Activated naive CD4-positive, alpha-beta T cell treated with anti-CD3 and anti-CD28 coated beads for 36 hours (primary cell): ENCODE measurements around the gene PARD6A. TPM values are rescaled to one million over a fixed set of nuclear protein-coding genes. Genes with fewer than 3 reads are reported as not detected.

Experiments used
- CTCF ChIA-PET: fragments of 350-600 bp; sonication (Branson Sonifier 250); formaldehyde crosslinking; loops from one replicate; lab custom pipeline; 2021; ENCODE audit warnings: antibody characterized with exemption; lab: Charles Lee
- DNase-seq: peaks from one replicate; pipeline ENCODE4 v3.0.0-alpha.2; 2020
- H3K27ac Mint-ChIP-seq: one replicate; pipeline ENCODE4 v1.8.0; 2021; ENCODE audit warnings: mild to moderate bottlenecking, mixed read lengths
- H3K27me3 Mint-ChIP-seq: one replicate; pipeline ENCODE4 v1.8.0; 2021; ENCODE audit warnings: low read depth, mixed read lengths
- H3K36me3 Mint-ChIP-seq: one replicate; pipeline ENCODE4 v1.8.0; 2021; ENCODE audit warnings: low read depth, mixed read lengths
- H3K4me1 Mint-ChIP-seq: one replicate; pipeline ENCODE4 v1.8.0; 2021; ENCODE audit warnings: low read depth, mixed read lengths
- H3K4me3 Mint-ChIP-seq: one replicate; pipeline ENCODE4 v1.8.0; 2021; ENCODE audit warnings: mild to moderate bottlenecking, moderate library complexity, mixed read lengths
- H3K9me3 Mint-ChIP-seq: one replicate; pipeline ENCODE4 v1.8.0; 2021; ENCODE audit warnings: mixed read lengths
- intact Hi-C: fragments of 100-400 bp; cut with micrococcal nuclease; formaldehyde crosslinking; loops from one replicate; pipeline ENCODE4 v1.15.1; 2023
- total RNA-seq, 2 experiments: library from RNA; stranded (reverse); gene quantifications; one replicate each; pipeline ENCODE4 v1.2.3, GENCODE V29; 2021

The PARD6A gene
- total RNA-seq, 2 experiments from 2014 or later = 7.3 to 8.4 TPM

DNA sequence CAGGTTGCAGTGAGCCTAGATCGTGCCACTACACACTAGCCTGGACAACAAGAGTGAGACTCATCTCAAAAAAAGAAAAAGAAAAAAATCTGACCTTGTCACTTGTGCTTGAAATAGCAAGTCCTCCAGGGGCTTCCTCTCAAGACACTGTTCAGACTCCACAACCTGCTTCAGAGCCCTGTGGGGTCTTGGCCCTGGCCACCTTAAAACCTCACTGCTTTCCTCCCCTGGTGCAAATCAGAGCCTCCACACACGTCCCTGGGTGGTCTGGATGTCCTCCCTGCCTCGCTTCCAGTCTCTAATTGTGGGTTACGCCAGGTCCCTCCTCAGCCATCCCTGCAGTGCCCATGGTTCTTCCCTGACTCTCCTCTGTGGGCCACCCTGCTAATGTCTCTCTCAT, 5.4 kb upstream of the PARD6A start:
- Mint-ChIP-seq H3K4me3 (no peak overlapping the region), H3K27me3 (no peaks in the 10 kb centered on the region), H3K4me1 (peaks cover 18% of the 10 kb centered on the region), H3K27ac (no peak overlapping the region), H3K9me3 (no peaks in the 10 kb centered on the region), H3K36me3 (peaks cover 22% of the 10 kb centered on the region)
- DNase-seq = no peak
- intact Hi-C loops = no loop called here
- CTCF ChIA-PET = no interaction called here

DNA sequence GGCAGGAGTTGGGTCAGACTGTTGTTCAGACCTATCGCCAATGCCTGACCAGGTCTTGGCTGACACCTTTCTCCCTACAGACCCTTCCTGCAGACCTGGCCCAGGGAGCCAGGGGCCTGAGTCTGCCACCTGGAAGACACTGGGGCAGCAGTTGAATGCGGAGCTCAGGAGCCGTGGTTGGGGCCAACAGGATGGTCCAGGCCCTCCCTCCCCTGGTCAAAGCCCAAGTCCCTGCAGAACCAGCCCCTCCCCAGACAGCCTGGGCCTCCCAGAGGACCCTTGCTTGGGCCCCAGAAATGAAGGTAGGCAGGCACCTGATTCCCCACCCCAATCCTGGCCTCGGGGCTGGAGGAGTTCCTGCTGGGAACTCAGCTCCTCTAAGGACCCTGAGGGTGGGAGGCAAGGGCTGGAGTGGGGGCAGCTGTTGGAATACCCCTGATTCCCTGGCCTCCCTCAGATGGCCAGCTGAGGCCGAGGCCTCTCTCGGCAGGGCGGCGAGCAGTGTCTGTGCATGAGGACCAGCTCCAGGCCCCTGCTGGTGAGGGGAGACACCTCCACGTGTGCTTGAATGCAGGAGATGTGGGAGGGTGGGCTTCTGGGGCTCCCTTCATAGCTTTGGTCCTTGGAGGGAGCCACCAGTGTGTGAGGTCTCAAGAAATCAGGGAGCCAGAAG, 4.3 kb upstream of the PARD6A start:
- Mint-ChIP-seq H3K27me3 (no peaks in the 10 kb centered on the region), H3K4me1 (peaks cover 20% of the 10 kb centered on the region), H3K9me3 (no peaks in the 10 kb centered on the region), H3K4me3 (no peak overlapping the region), H3K27ac (no peak overlapping the region), H3K36me3 (peaks cover 17% of the 10 kb centered on the region)
- no peak for DNase-seq
- intact Hi-C loops = no loop called here
- CTCF ChIA-PET = no interaction called here

DNA sequence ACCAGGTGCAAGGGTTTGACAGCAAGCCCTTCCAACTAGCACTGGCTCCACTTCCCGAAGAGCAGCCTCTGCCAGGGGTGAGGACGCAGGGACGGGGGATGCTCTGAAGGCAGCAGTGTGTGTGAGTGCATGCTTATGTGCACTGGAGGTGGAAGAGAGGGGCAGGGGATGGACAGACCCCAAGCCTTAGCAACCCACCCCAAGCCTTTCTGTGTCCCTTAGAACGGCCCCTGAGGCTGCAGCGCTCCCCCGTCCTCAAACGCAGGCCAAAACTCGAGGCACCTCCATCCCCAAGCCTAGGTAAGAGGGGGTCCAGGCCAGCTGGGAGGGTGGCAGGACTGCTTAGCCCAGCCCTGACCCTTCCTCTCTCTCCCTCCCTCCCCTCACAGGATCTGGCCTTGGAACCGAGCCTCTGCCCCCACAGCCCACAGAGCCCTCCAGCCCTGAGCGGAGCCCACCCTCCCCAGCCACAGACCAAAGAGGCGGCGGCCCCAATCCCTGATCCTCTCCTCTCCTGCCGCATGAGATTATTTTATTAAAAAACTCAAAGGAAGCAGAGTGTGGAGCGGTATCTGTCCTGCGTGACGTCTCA, 3.6 kb upstream of the PARD6A start:
- CTCF ChIA-PET = interaction anchor here (2.3 to 4.6 kb wide), 2 partner anchors 13 to 136 kb away, joined by 14 to 26 read pairs; partner anchors contain the start of gene CARMIL2
- H3K4me1 Mint-ChIP-seq = peaks cover 21% of the 10 kb centered on the region
- no peak for DNase-seq
- no peaks in the 10 kb centered on the region for H3K27me3 Mint-ChIP-seq
- H3K27ac Mint-ChIP-seq = no peak overlapping the region
- H3K9me3 Mint-ChIP-seq = no peaks in the 10 kb centered on the region
- H3K36me3 Mint-ChIP-seq = peaks cover 12% of the 10 kb centered on the region
- no peak overlapping the region for H3K4me3 Mint-ChIP-seq
- intact Hi-C loops = no loop called here

- Mint-ChIP-seq H3K36me3 (peaks cover 10% of the 10 kb centered on the region), H3K9me3 (no peaks in the 10 kb centered on the region), H3K27me3 (no peaks in the 10 kb centered on the region), H3K27ac (no peak overlapping the region), H3K4me1 (peaks cover 21% of the 10 kb centered on the region), H3K4me3 (no peak overlapping the region)
- intact Hi-C loops = no loop called here
- CTCF ChIA-PET = interaction anchor here (0.5 to 4.6 kb wide), 8 partner anchors 8 to 157 kb away, joined by 3 to 26 read pairs (median 8); partner anchors contain the start of genes CARMIL2 and CTCF
- no peak for DNase-seq
Measured at GRCh38 chr16:67657751-67658518, 2.8 kb upstream of the PARD6A start.

DNA sequence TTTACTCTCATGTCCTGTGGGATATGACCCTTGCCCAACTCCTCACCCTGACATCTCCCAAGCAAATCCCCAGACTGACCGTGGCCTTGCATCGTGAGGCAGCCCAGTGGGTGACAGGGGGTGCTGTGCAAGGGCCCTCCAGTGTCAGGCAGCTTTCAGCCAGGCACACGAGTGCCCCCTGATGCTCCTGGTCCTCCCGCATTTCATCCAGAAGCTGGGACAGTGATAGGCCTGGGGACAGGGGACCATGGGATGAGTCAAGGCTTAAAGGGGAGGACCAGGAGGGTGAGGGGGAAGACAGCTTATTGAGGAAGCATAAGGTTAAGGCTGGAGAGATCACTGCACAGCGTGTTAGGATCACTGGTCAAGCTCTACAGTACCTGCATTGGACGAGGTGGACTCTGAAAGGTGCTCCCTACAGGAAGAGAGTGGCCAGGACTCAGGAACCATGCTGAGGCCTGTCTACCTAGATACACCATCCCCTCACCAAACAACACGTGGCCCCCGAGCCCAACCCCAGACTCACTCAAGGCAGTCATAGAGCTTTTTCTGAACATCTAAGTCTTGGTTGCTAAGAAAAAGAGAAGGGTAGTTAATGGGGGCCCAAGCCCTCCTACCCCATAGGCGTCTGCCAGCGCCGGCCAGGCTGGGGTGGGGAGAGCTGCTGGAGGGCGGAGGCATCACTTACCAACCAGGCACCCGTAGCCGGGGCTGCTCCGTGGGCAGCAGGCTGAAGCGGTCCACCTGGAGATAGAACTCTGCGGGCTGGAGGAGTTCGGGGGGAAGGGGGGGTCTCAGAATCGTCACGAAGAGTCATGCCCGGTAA, 1.7 kb upstream of the PARD6A start:
- Mint-ChIP-seq H3K27me3 (no peaks in the 10 kb centered on the region), H3K36me3 (peaks cover 10% of the 10 kb centered on the region), H3K4me3 (peak overlapping the region; percentile 90), H3K4me1 (peaks cover 21% of the 10 kb centered on the region), H3K9me3 (no peaks in the 10 kb centered on the region), H3K27ac (peak overlapping the region; percentile 92)
- intact Hi-C loops = no loop called here
- CTCF ChIA-PET = interaction anchor here (0.6 to 4.6 kb wide), 8 partner anchors 9 to 182 kb away, joined by 3 to 26 read pairs (median 8); partner anchors contain the start of genes CARMIL2 and CTCF
- DNase-seq = no peak

GRCh38 chr16:67659675-67660563, 841 bp upstream of the PARD6A start, which contains the start of gene ACD:
Gene ACD (minus strand): TSS chr16:67660260. CDS start chr16:67660220, 40 bp downstream.
- CTCF ChIA-PET = interaction anchor here (1.0 to 13.5 kb wide), 6 partner anchors 15 to 139 kb away, joined by 3 to 131 read pairs (median 16); partner anchors contain the start of genes CARMIL2 and CTCF
- Mint-ChIP-seq H3K27me3 (no peaks in the 10 kb centered on the region), H3K4me1 (peaks cover 21% of the 10 kb centered on the region), H3K9me3 (no peaks in the 10 kb centered on the region), H3K27ac (peak within 1 kb of the TSS; percentile 92), H3K4me3 (peak within 1 kb of the TSS; percentile 90), H3K36me3 (peaks cover 12% of the 10 kb centered on the region)
- peak; percentile 92 for DNase-seq
- intact Hi-C loops = loop anchor here (1.0 to 2.0 kb wide), 12 partner anchors 8 to 433 kb away; partner anchors contain the start of genes ATP6V0D1, CARMIL2, CTCF and GFOD2

DNA sequence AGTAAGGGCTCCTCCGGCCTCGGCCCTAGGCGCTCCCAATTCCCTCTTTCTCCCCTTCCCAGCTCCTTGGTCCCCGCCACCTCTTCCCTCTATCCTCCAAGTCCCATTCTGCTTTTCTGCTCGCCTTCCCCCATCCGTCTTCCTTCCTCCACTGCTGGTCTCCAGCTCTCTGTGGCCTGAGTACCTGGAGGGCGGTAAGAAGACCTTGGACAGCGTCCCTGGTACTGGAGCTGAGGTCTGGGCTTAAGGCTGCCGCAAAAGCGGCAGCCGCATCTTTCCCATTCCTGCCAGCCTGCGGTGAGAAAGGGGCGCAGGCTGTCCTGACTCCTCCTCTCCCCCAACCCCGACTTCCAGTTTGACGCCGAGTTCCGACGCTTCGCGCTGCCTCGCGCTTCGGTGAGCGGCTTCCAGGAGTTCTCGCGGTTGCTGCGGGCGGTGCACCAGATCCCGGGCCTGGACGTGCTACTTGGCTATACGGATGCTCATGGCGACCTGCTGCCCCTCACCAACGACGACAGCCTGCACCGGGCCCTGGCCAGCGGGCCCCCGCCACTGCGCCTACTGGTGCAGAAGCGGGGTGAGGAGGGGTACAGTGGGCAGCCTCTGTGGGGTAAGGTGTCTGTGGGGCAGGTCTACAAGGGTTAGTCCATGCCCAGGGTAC, 471 bp downstream of the PARD6A start:
- intact Hi-C loops = loop anchor here (2.0 kb wide), 5 partner anchors 58 to 434 kb away; partner anchors contain the start of genes GFOD2, PSKH1, RANBP10 and TMEM208
- Mint-ChIP-seq H3K4me3 (peak overlapping the region; percentile 90), H3K27me3 (no peaks in the 10 kb centered on the region), H3K9me3 (no peaks in the 10 kb centered on the region), H3K4me1 (peaks cover 25% of the 10 kb centered on the region), H3K36me3 (peaks cover 5% of the 10 kb centered on the region), H3K27ac (peak overlapping the region; percentile 53)
- peak; percentile 39 for DNase-seq
- CTCF ChIA-PET = interaction anchor here (1.1 to 13.5 kb wide), 4 partner anchors 8 to 140 kb away, joined by 3 to 131 read pairs (median 22); partner anchors contain the start of gene CARMIL2

- CTCF ChIA-PET = interaction anchor here (0.6 to 13.5 kb wide), 4 partner anchors 18 to 146 kb away, joined by 3 to 131 read pairs (median 3); no protein-coding TSS in a partner anchor
- no peaks in the 10 kb centered on the region for H3K9me3 Mint-ChIP-seq
- H3K36me3 Mint-ChIP-seq = peaks cover 5% of the 10 kb centered on the region
- peak overlapping the region; percentile 90 for H3K4me3 Mint-ChIP-seq
- no peak for DNase-seq
- no peak overlapping the region for H3K27ac Mint-ChIP-seq
- H3K27me3 Mint-ChIP-seq = no peaks in the 10 kb centered on the region
- H3K4me1 Mint-ChIP-seq = peaks cover 26% of the 10 kb centered on the region
- intact Hi-C loops = loop anchor here (2.0 kb wide), 5 partner anchors 57 to 435 kb away; partner anchors contain the start of genes GFOD2, PSKH1, RANBP10 and TMEM208
Measured at GRCh38 chr16:67661886-67662652, 1.3 kb downstream of the PARD6A start.

DNA sequence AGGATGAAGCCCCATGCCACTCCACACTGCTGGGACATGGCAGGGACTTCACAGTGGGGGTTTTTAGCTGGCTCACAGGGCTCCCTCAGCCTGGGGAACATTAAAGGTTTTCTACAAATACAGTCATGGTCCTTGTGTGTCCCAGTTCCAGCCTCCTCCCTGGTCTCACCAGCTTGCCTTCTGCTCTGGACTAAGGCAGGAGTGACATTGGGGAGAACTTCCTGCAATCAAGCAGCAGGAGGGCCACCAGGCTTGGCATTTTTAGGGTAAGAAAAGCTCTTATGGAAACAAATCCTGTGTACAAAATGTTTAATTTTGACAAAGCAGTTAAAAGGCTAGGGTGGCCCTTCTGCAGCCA, 1.9 kb downstream of the PARD6A start:
- no peak for DNase-seq
- Mint-ChIP-seq H3K9me3 (no peaks in the 10 kb centered on the region), H3K27ac (no peak overlapping the region), H3K4me3 (no peak overlapping the region), H3K27me3 (no peaks in the 10 kb centered on the region), H3K4me1 (peaks cover 32% of the 10 kb centered on the region), H3K36me3 (peaks cover 5% of the 10 kb centered on the region)
- intact Hi-C loops = no loop called here
- CTCF ChIA-PET = interaction anchor here (0.5 to 13.5 kb wide), 7 partner anchors 18 to 146 kb away, joined by 3 to 131 read pairs (median 3); no protein-coding TSS in a partner anchor
